Measurements from ENCODE around the gene SVIL.

The SVIL gene

DNA sequence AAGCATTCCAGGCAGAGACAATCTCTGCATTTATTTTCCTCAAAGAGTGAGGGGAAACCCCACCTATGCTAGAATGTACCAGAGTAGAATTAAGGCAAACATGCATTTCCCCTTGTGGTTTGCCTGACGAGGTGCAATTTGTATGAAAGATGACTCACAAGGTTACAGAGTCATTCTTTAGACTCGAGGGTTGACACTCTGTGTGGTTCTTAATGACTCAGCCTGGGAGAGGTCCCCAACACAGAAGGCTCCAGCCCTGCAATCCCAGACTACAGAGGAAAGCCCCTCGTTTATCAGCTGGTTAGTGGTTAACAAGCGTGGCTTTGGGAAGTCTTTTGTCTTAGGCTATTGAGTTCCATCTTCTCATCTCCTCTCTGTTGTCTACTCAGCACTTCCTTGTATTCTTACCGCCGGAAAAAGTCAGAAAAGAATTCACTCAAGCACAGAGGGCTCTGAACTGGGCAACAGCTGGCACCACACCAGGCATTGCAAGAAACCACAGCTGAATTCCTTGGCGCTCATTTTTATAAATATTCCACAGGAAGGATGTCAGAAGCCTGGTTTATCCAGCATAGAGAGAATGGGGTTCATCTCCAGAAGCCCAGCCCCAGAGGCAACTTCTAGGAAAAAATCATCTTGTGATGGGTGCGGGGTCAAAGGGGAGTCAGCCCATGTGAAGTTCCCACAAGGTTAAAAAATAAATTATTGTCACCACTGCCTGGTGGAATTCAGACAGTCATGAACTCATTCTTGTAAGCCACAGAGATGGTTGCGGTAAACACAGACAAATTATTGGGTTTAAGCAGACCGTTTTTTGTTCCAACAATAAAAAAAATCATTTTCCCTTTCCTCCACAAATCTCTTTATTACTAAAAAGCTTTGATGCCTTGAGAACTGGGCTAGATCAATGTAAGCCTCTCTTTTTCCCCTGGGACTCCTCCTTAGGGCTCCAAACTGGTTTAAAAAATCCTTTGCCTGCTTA lies 24.5 kb upstream of the SVIL start:
- TF ChIP-seq, protein P1, sequence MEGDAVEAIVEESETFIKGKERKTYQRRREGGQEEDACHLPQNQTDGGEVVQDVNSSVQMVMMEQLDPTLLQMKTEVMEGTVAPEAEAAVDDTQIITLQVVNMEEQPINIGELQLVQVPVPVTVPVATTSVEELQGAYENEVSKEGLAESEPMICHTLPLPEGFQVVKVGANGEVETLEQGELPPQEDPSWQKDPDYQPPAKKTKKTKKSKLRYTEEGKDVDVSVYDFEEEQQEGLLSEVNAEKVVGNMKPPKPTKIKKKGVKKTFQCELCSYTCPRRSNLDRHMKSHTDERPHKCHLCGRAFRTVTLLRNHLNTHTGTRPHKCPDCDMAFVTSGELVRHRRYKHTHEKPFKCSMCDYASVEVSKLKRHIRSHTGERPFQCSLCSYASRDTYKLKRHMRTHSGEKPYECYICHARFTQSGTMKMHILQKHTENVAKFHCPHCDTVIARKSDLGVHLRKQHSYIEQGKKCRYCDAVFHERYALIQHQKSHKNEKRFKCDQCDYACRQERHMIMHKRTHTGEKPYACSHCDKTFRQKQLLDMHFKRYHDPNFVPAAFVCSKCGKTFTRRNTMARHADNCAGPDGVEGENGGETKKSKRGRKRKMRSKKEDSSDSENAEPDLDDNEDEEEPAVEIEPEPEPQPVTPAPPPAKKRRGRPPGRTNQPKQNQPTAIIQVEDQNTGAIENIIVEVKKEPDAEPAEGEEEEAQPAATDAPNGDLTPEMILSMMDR (IDR thresholded peaks at IDR 0.05; ENCODE audit: low read depth, low read length): 0 out of 2 replicates have a peak, but pooled peaks have one; percentile 21
- peak overlapping the region; percentile 7 for H3K4me3 ChIP-seq (ENCODE audit: low read depth, low read length)

DNA sequence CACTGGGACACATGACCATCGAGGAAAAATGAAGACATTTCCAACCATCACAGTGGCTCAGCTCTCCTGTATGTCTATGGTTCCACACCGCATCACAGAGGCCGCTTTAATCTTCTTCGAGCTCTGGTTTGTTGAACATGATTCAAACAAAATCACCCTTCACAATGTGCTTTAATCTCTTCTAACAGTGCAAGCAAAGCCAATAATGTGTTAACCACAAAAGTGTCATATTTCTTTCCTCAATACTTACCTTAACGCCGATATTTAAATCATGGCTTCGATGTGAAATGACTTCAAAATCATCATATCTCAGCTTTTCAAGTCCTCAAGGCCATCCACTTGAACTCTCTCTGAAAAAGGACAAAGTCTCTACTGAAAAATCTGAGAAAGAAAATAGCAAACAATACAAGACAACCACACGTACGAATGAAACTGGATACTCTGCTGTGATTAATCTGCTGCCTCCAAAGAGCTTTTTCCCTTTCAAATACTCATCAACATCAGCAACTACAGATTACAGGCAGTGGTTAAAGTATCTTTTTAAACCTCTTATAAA lies 23.0 kb upstream of the SVIL start:
- TF ChIP-seq, protein P1 (IDR thresholded peaks at IDR 0.05; ENCODE audit: low read depth, low read length): no peak
- no peak overlapping the region for H3K4me3 ChIP-seq (ENCODE audit: low read depth, low read length)

DNA sequence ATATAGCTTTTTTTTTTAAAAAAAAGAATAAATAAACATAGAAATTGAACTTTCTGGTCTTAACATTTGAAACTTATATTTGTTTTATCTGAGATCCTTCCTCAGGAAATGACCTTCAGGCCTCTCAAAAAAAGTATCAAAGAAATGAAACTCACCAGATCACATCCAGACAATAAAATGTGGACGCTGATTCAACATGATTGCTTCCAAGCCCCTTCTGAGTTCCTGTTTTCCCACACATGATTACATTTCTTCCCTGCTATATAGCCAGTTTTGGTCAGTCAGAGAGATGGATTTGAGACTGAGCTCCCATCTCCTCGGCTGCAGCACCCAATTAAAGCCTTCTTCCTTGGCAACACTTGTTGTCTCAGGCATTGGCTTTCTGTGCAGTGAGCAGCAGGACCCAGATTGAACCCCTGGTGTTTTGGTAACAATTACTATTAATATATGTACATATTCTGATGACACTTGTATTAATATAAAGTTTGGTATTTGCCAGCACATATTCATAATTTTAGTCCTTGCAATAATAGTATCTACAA lies 21.8 kb upstream of the SVIL start:
- TF ChIP-seq, protein P1 (IDR thresholded peaks at IDR 0.05; ENCODE audit: low read depth, low read length): no peak
- H3K4me3 ChIP-seq (ENCODE audit: low read depth, low read length): no peak overlapping the region

DNA sequence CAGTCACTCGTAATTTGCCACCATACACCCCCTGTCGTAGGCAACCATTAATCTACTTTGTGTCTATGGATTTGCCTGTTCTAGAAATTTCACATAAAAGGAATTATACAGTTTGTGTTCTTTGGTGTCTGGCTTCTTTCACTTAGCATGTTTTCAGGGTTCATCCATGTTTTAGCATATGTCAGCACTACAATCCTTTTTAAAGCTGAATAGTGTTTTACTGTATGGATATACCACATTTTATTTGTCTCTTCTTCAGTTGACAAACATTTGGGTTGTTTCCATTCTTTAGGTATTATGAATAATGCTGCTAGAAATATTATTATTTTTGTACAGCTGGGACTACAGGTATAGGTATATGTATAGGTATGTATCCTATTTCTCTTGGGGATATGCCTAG lies 17.4 kb upstream of the SVIL start:
- no peak overlapping the region for H3K4me3 ChIP-seq (ENCODE audit: low read depth, low read length)
- TF ChIP-seq, protein P1 (IDR thresholded peaks at IDR 0.05; ENCODE audit: low read depth, low read length): no peak

DNA sequence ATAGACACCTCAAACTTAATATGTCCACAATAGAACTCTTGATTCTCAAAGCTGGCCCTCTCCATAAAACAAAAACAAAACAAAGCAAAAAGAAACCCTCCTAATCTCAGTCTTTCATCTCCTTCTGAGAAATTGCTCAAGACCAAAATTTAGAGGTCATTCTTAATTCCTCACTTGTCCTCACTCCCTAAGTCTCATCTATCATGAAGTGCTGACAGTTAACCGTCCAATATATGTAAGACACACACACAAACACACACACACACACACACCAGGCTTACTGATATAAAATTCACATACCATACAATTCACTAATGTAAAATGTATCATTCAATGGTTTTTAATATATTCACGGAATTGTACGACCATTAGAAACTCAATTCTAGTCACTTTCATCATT lies 17.0 kb upstream of the SVIL start:
- TF ChIP-seq, protein P1 (IDR thresholded peaks at IDR 0.05; ENCODE audit: low read depth, low read length): no peak
- H3K4me3 ChIP-seq (ENCODE audit: low read depth, low read length): no peak overlapping the region

DNA sequence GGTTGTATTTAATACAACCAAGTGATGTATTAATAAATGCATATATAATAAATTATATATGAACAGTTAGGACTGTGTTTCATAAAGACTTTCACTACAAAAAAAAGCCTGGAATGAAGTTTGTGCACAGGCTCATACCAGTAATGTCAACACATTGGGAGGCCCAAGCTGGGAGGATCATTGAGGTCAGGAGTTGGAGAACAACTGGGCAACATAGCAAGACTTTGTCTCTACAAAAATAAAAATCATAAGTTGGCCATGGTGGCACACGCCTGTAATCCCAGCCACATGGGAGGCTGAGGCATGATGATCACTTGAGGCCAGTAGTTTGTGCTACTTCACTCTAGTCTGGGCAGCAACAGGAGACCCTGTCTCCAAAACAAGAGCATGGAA lies 15.8 kb upstream of the SVIL start:
- TF ChIP-seq, protein P1 (IDR thresholded peaks at IDR 0.05; ENCODE audit: low read depth, low read length): no peak
- no peak overlapping the region for H3K4me3 ChIP-seq (ENCODE audit: low read depth, low read length)

Measured in WI38 (cell line).